Keratinocyte (primary cell): Measurements from ENCODE around the gene TLCD2.

Experiments used
- EZH2 ChIP-seq: IDR thresholded peaks from one replicate; pipeline ENCODE4 v1.6.1; 2012; ENCODE audit warnings: inconsistent platforms, mild to moderate bottlenecking, low read length, moderate library complexity
- TF ChIP-seq, protein P1 (sequence below), 3 experiments: IDR thresholded peaks in 1 of 3; conservative IDR thresholded peaks in 1 of 3; optimal IDR thresholded peaks in 1 of 3; 2 replicates in 2 of 3; 3 replicates in 1 of 3; pipeline versions ENCODE3 to v1.5.1; 2011; ENCODE audit warnings: low read length in 3 of 3, mild to moderate bottlenecking in 3 of 3, moderate library complexity in 2 of 3, control low read depth in 1 of 3, inconsistent platforms in 1 of 3; ENCODE audit not compliant: insufficient read depth in 2 of 3; ENCODE audit errors: extremely low read depth in 1 of 3

- TF ChIP-seq, protein P1, sequence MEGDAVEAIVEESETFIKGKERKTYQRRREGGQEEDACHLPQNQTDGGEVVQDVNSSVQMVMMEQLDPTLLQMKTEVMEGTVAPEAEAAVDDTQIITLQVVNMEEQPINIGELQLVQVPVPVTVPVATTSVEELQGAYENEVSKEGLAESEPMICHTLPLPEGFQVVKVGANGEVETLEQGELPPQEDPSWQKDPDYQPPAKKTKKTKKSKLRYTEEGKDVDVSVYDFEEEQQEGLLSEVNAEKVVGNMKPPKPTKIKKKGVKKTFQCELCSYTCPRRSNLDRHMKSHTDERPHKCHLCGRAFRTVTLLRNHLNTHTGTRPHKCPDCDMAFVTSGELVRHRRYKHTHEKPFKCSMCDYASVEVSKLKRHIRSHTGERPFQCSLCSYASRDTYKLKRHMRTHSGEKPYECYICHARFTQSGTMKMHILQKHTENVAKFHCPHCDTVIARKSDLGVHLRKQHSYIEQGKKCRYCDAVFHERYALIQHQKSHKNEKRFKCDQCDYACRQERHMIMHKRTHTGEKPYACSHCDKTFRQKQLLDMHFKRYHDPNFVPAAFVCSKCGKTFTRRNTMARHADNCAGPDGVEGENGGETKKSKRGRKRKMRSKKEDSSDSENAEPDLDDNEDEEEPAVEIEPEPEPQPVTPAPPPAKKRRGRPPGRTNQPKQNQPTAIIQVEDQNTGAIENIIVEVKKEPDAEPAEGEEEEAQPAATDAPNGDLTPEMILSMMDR (optimal IDR thresholded peaks at IDR 0.05 in 1 of 3, IDR thresholded peaks at IDR 0.05 in 1 of 3, conservative IDR thresholded peaks at IDR 0.05 in 1 of 3; ENCODE audit: extremely low read depth in 1 of 3, insufficient read depth in 2 of 3, low read length in 3 of 3) = no peak
- no peak for TF ChIP-seq EZH2
These were observed 35.4 kb upstream of the TLCD2 start for GRCh38 chr17:1745513-1746020.
